OCI-LY1 (cell line): ENCODE data around the gene OMD.

Experiments
- H2AFZ ChIP-seq: fragments of 200-600 bp; sonication (generic), shearing (Covaris generic); 2 replicates; pipeline ENCODE4 v1.6.0; 2014; ENCODE audit warnings: antibody characterized with exemption, mild to moderate bottlenecking, low read length
- H3F3A ChIP-seq: fragments of 200-600 bp; sonication (generic), shearing (Covaris generic); 2 replicates; pipeline ENCODE4 v1.6.0; 2014; ENCODE audit warnings: mild to moderate bottlenecking, antibody characterized with exemption, low read length, moderate library complexity; ENCODE audit not compliant: insufficient read depth
- H3K27ac ChIP-seq: fragments of 200-600 bp; sonication (generic); 2 replicates; pipeline ENCODE4 v1.5.1; 2014; ENCODE audit warnings: low read length, mixed run types, mild to moderate bottlenecking, low read depth; ENCODE audit not compliant: poor library complexity, severe bottlenecking
- H3K27me3 ChIP-seq: fragments of 200-600 bp; sonication (generic); 2 replicates; pipeline ENCODE4 v1.6.0; 2014; ENCODE audit warnings: antibody characterized with exemption, mild to moderate bottlenecking, low read length, moderate library complexity; ENCODE audit not compliant: insufficient read depth
- H3K36me3 ChIP-seq: fragments of 200-600 bp; sonication (generic); 2 replicates; pipeline ENCODE4 v1.6.1; 2014; ENCODE audit warnings: mild to moderate bottlenecking, antibody characterized with exemption, low read length, moderate library complexity, mixed read lengths; ENCODE audit not compliant: insufficient read depth
- H3K4me1 ChIP-seq: fragments of 200-600 bp; sonication (generic); 2 replicates; pipeline ENCODE4 v1.5.1; 2014; ENCODE audit warnings: mild to moderate bottlenecking, low read length, moderate library complexity; ENCODE audit not compliant: insufficient read depth, severe bottlenecking
- H3K4me2 ChIP-seq: fragments of 200-600 bp; sonication (generic), shearing (Covaris generic); 2 replicates; pipeline ENCODE4 v1.6.1; 2014; ENCODE audit warnings: low read length
- H3K4me3 ChIP-seq: fragments of 200-600 bp; sonication (generic); 2 replicates; pipeline ENCODE4 v1.5.1; 2014; ENCODE audit warnings: low read length, low read depth, mild to moderate bottlenecking, mixed read lengths; ENCODE audit not compliant: poor library complexity, severe bottlenecking
- H3K79me2 ChIP-seq: fragments of 200-600 bp; shearing (Covaris generic); 2 replicates; pipeline ENCODE4 v1.6.1; 2016; ENCODE audit warnings: mixed run types, low read length, mixed read lengths; ENCODE audit not compliant: insufficient read depth
- H3K9ac ChIP-seq: fragments of 200-600 bp; sonication (generic), shearing (Covaris generic); 2 replicates; pipeline ENCODE4 v1.6.1; 2014; ENCODE audit warnings: mild to moderate bottlenecking, low read length, mixed read lengths
- H3K9me2 ChIP-seq: fragments of 200-600 bp; sonication (generic), shearing (Covaris generic); 2 replicates; pipeline ENCODE4 v1.6.1; 2014; ENCODE audit warnings: low read depth, mild to moderate bottlenecking, low read length, mixed read lengths
- H3K9me3 ChIP-seq: fragments of 200-600 bp; shearing (Covaris generic); 2 replicates; pipeline ENCODE4 v1.6.1; 2014; ENCODE audit warnings: low read length, mixed read lengths
- H4K20me1 ChIP-seq: fragments of 200-600 bp; sonication (generic), shearing (Covaris generic); 2 replicates; pipeline ENCODE4 v1.6.0; 2016; ENCODE audit warnings: mild to moderate bottlenecking, low read length; ENCODE audit not compliant: insufficient read depth
- CTCF ChIP-seq: fragments of 200-600 bp; sonication (generic), shearing (Covaris generic); IDR thresholded peaks from 2 replicates; pipeline ENCODE4 v1.5.1; 2017; ENCODE audit warnings: mild to moderate bottlenecking, antibody characterized with exemption, low read length, moderate library complexity, mixed read lengths
- EZH2 ChIP-seq: fragments of 200-600 bp; sonication (generic), shearing (Covaris generic); IDR thresholded peaks from 2 replicates; pipeline ENCODE4 v1.8.0; 2017; ENCODE audit warnings: borderline replicate concordance, mixed run types, mild to moderate bottlenecking, antibody characterized with exemption, low read length, moderate library complexity, mixed read lengths

Gene OMD

GRCh38 chr9:92384375-92384774 is 39.9 kb downstream of the OMD start:
- no peak overlapping the region for H3K27ac ChIP-seq
- no peak overlapping the region for H3K4me2 ChIP-seq

GRCh38 chr9:92381775-92382174 is 42.5 kb downstream of the OMD start:
- Histone ChIP-seq H3K9me3 (no peaks in the 10 kb centered on the region), H3K4me3 (no peak overlapping the region), H3K36me3 (0 out of 2 replicates have a peak, but pooled peaks cover 10% of the 10 kb centered on the region), H3K9ac (no peak overlapping the region), H3F3A (no peaks in the 10 kb centered on the region), H3K27me3 (no peaks in the 10 kb centered on the region), H3K9me2 (no peaks in the 10 kb centered on the region), H3K79me2 (no peaks in the 10 kb centered on the region), H2AFZ (no peak overlapping the region), H3K27ac (no peak overlapping the region), H3K4me1 (no peaks in the 10 kb centered on the region), H3K4me2 (no peak overlapping the region), H4K20me1 (no peaks in the 10 kb centered on the region)
- TF ChIP-seq EZH2 (no peak), CTCF (no peak)

More at GRCh38 chr9:92384375-92384774, 39.9 kb downstream of the OMD start:
- no peak overlapping the region for H2AFZ ChIP-seq
- TF ChIP-seq EZH2 (no peak), CTCF (no peak)
- no peaks in the 10 kb centered on the region for H3K4me1 ChIP-seq
- H3K36me3 ChIP-seq = 0 out of 2 replicates have a peak, but pooled peaks cover 10% of the 10 kb centered on the region
- no peaks in the 10 kb centered on the region for H3K9me2 ChIP-seq
- H3K9ac ChIP-seq = no peak overlapping the region
- no peaks in the 10 kb centered on the region for H3F3A ChIP-seq
- H3K9me3 ChIP-seq = no peaks in the 10 kb centered on the region
- no peaks in the 10 kb centered on the region for H4K20me1 ChIP-seq
- H3K27me3 ChIP-seq = no peaks in the 10 kb centered on the region
- H3K4me3 ChIP-seq = no peak overlapping the region
- no peaks in the 10 kb centered on the region for H3K79me2 ChIP-seq

- no peaks in the 10 kb centered on the region for H4K20me1 ChIP-seq
- H3K79me2 ChIP-seq = no peaks in the 10 kb centered on the region
- H3F3A ChIP-seq = no peaks in the 10 kb centered on the region
- H3K9me2 ChIP-seq = no peaks in the 10 kb centered on the region
- TF ChIP-seq EZH2 (no peak), CTCF (no peak)
- H3K27ac ChIP-seq = no peak overlapping the region
- no peak overlapping the region for H2AFZ ChIP-seq
- H3K4me1 ChIP-seq = no peaks in the 10 kb centered on the region
- no peak overlapping the region for H3K4me3 ChIP-seq
- H3K36me3 ChIP-seq = peaks cover 12% of the 10 kb centered on the region; the same call in 1 of the 2 replicates
- H3K27me3 ChIP-seq = no peaks in the 10 kb centered on the region
- no peaks in the 10 kb centered on the region for H3K9me3 ChIP-seq
- H3K9ac ChIP-seq = no peak overlapping the region
- H3K4me2 ChIP-seq = no peak overlapping the region
Observed at GRCh38 chr9:92380603-92381002, 43.7 kb downstream of the OMD start.
